HepG2 (cell line): Measurements from ENCODE around the gene ZFPL1. TPM values are rescaled to one million over a fixed set of nuclear protein-coding genes. Genes with fewer than 3 reads are reported as not detected.

Experiments used
- DR1 ChIP-seq: sonication (generic); formaldehyde crosslinking; IDR thresholded peaks from 2 replicates; pipeline ENCODE4 v1.8.0; 2021; ENCODE audit warnings: mild to moderate bottlenecking, missing genetic modification reagents, inconsistent platforms
- HOXD1 ChIP-seq: sonication (generic); formaldehyde crosslinking; IDR thresholded peaks from 2 replicates; pipeline ENCODE4 v1.5.0; 2020; ENCODE audit warnings: missing genetic modification reagents
- MEIS2 ChIP-seq: sonication (generic); formaldehyde crosslinking; IDR thresholded peaks from 2 replicates; pipeline ENCODE4 v1.9.0; 2021; ENCODE audit warnings: mild to moderate bottlenecking, missing genetic modification reagents
- RFX5 ChIP-seq: IDR thresholded peaks from 2 replicates; pipeline ENCODE4 v1.6.1; 2011; ENCODE audit warnings: low read depth, low read length, improper control_type of control experiment
- SALL1 ChIP-seq: sonication (generic); formaldehyde crosslinking; IDR thresholded peaks from 2 replicates; pipeline ENCODE4 v1.8.0; 2022; ENCODE audit warnings: mild to moderate bottlenecking, missing genetic modification reagents
- SMAD3 ChIP-seq: sonication (generic); formaldehyde crosslinking; IDR thresholded peaks from 2 replicates; pipeline ENCODE4 v1.4.0; 2020; ENCODE audit warnings: missing genetic modification reagents
- SNRNP70 ChIP-seq: fragments of 200-400 bp; formaldehyde crosslinking; IDR thresholded peaks from 2 replicates; pipeline ENCODE4 v1.6.1; 2017; ENCODE audit warnings: mild to moderate bottlenecking, low read depth, low read length, moderate library complexity
- SUZ12 ChIP-seq: fragments of 150-350 bp; IDR thresholded peaks from 2 replicates; pipeline ENCODE4 v1.6.1; 2014; ENCODE audit warnings: low read depth, low read length
- ZBTB20 ChIP-seq: sonication (generic); formaldehyde crosslinking; IDR thresholded peaks from 2 replicates; pipeline ENCODE4 v1.8.1; 2023; ENCODE audit warnings: missing genetic modification reagents, low read depth, mild to moderate bottlenecking, borderline replicate concordance
- ZNF333 ChIP-seq: sonication (generic); formaldehyde crosslinking; IDR thresholded peaks from 2 replicates; pipeline ENCODE4 v1.4.0; 2020; ENCODE audit warnings: mild to moderate bottlenecking, missing genetic modification reagents, borderline replicate concordance
- ZNF552 ChIP-seq: sonication (generic); formaldehyde crosslinking; IDR thresholded peaks from 2 replicates; pipeline ENCODE4 v1.9.0; 2022; ENCODE audit warnings: missing genetic modification reagents, mild to moderate bottlenecking, borderline replicate concordance
- ZNF674 ChIP-seq: sonication (generic); formaldehyde crosslinking; IDR thresholded peaks from 2 replicates; pipeline ENCODE4 v1.5.0; 2020; ENCODE audit warnings: low read depth, mild to moderate bottlenecking, missing genetic modification reagents
- ZNF678 ChIP-seq: sonication (generic); formaldehyde crosslinking; IDR thresholded peaks from 2 replicates; pipeline ENCODE4 v1.4.0; 2020; ENCODE audit warnings: mild to moderate bottlenecking, missing genetic modification reagents
- polyA plus RNA-seq, 8 experiments: library from polyadenylated mRNA; depleted of rRNA in 3 of 8; stranded (reverse) in 7 of 8; unstranded in 1 of 8; fragments of >200 nt; fragmentation: Illumina TruSeq in 4 of 8; extraction: Trizol in 4 of 8; gene quantifications; 2 replicates each; pipeline versions ENCODE4 v1.2.1 to v1.2.3, GENCODE V29; 2011 to 2016; ENCODE audit warnings: low read depth in 4 of 8, missing spikeins in 1 of 8, mixed read lengths in 1 of 8; ENCODE audit not compliant: insufficient read depth in 1 of 8
- total RNA-seq, 5 experiments: library from RNA; depleted of rRNA; stranded (reverse); fragments of >200 nt; fragmentation: Illumina TruSeq; extraction: Trizol; gene quantifications; 2 replicates each; pipeline ENCODE4 v1.2.3, GENCODE V29; 2016; ENCODE audit warnings: low read depth in 1 of 5
- TF ChIP-seq, protein P1 (sequence below), 2 experiments: sonication (generic) in 1 of 2; formaldehyde crosslinking in 1 of 2; IDR thresholded peaks; 2 replicates each; pipeline versions ENCODE4 v1.4.0 to v1.6.1; 2018 to 2020; ENCODE audit warnings: missing genetic modification reagents in 2 of 2, borderline replicate concordance in 1 of 2, low read depth in 1 of 2, mild to moderate bottlenecking in 1 of 2, missing biosample characterization in 1 of 2
- TF ChIP-seq, protein P2 (sequence below): sonication (generic); formaldehyde crosslinking; IDR thresholded peaks from 2 replicates; pipeline ENCODE4 v1.8.0; 2022; ENCODE audit warnings: mild to moderate bottlenecking, missing genetic modification reagents
- TF ChIP-seq, protein P3 (sequence below): sonication (generic); formaldehyde crosslinking; IDR thresholded peaks from 2 replicates; pipeline ENCODE4 v1.4.0; 2020; ENCODE audit warnings: missing genetic modification reagents
- TF ChIP-seq, protein P4 (sequence below): sonication (generic); formaldehyde crosslinking; IDR thresholded peaks from 2 replicates; pipeline ENCODE4 v1.8.1; 2023; ENCODE audit warnings: mild to moderate bottlenecking, moderate library complexity, missing genetic modification reagents
- TF ChIP-seq, protein P5 (sequence below): sonication (generic); formaldehyde crosslinking; IDR thresholded peaks from 2 replicates; pipeline ENCODE4 v1.4.0; 2020; ENCODE audit warnings: missing genetic modification reagents, borderline replicate concordance

Gene ZFPL1
- total and polyA plus RNA-seq, 2 of the 13 experiments (the other 11 are each of a cell fraction or from before 2014, with no cell fraction given): 32.2 to 56.0 TPM

DNA sequence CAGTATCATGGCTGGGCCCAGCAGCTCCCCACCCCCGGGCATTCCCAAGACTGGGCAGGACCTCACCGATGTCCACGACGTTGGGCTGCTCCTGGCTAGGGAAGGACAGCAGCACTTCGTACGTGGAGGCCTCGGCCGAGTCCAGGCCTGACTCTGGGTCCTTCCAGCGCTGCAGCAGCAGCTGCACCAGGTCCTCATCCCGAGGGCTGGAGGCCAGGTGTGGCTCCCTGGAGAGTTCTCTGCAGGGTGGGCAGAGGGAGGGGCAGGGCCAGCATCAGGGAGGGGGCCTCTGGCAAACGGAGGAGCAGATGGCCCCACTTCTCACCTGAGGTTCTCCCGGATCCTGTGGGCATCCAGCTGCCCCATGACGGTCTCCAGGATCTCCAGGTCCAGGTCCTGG lies 26.0 kb upstream of the ZFPL1 start (continued):
- TF ChIP-seq, protein P1, sequence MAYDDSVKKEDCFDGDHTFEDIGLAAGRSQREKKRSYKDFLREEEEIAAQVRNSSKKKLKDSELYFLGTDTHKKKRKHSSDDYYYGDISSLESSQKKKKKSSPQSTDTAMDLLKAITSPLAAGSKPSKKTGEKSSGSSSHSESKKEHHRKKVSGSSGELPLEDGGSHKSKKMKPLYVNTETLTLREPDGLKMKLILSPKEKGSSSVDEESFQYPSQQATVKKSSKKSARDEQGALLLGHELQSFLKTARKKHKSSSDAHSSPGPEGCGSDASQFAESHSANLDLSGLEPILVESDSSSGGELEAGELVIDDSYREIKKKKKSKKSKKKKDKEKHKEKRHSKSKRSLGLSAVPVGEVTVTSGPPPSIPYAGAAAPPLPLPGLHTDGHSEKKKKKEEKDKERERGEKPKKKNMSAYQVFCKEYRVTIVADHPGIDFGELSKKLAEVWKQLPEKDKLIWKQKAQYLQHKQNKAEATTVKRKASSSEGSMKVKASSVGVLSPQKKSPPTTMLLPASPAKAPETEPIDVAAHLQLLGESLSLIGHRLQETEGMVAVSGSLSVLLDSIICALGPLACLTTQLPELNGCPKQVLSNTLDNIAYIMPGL (CRISPR knock-in tag; IDR thresholded peaks at IDR 0.05; ENCODE audit: borderline replicate concordance in 1 of 2, low read depth in 1 of 2): no peak
- TF ChIP-seq, protein P2, sequence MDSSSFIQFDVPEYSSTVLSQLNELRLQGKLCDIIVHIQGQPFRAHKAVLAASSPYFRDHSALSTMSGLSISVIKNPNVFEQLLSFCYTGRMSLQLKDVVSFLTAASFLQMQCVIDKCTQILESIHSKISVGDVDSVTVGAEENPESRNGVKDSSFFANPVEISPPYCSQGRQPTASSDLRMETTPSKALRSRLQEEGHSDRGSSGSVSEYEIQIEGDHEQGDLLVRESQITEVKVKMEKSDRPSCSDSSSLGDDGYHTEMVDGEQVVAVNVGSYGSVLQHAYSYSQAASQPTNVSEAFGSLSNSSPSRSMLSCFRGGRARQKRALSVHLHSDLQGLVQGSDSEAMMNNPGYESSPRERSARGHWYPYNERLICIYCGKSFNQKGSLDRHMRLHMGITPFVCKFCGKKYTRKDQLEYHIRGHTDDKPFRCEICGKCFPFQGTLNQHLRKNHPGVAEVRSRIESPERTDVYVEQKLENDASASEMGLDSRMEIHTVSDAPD (CRISPR knock-in tag): no peak
- TF ChIP-seq RFX5: no peak
- no peak for TF ChIP-seq SMAD3 (CRISPR knock-in tag)
- TF ChIP-seq ZBTB20 (CRISPR knock-in tag): no peak
- TF ChIP-seq SUZ12: no peak
- TF ChIP-seq SNRNP70: no peak
- TF ChIP-seq, protein P3, sequence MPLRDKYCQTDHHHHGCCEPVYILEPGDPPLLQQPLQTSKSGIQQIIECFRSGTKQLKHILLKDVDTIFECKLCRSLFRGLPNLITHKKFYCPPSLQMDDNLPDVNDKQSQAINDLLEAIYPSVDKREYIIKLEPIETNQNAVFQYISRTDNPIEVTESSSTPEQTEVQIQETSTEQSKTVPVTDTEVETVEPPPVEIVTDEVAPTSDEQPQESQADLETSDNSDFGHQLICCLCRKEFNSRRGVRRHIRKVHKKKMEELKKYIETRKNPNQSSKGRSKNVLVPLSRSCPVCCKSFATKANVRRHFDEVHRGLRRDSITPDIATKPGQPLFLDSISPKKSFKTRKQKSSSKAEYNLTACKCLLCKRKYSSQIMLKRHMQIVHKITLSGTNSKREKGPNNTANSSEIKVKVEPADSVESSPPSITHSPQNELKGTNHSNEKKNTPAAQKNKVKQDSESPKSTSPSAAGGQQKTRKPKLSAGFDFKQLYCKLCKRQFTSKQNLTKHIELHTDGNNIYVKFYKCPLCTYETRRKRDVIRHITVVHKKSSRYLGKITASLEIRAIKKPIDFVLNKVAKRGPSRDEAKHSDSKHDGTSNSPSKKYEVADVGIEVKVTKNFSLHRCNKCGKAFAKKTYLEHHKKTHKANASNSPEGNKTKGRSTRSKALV: no peak
- TF ChIP-seq MEIS2 (CRISPR knock-in tag): peak; percentile 50; the same call in 1 of the 2 replicates
- no peak for TF ChIP-seq HOXD1 (CRISPR knock-in tag)
- no peak for TF ChIP-seq DR1
- no peak for TF ChIP-seq ZNF552
- TF ChIP-seq ZNF333 (CRISPR knock-in tag): peak; percentile 28; the same call in 1 of the 2 replicates
- TF ChIP-seq, protein P4, sequence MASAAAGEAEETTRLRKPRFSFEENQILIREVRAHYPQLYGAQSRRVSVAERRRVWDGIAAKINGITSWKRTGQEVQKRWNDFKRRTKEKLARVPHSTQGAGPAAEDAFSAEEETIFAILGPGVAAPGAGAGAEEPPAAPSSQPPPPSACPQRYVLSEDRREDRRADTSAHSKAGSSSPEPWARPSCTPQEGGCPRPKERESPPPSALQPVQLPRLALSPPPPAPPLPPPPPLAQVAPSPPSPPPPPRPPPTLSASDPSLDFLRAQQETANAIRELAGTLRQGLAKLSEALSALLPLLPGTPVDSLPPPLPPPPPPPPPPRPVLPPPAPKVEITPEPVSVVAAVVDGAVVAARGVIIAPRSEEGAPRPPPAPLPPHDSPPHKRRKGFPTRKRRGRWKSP: no peak
- TF ChIP-seq, protein P5, sequence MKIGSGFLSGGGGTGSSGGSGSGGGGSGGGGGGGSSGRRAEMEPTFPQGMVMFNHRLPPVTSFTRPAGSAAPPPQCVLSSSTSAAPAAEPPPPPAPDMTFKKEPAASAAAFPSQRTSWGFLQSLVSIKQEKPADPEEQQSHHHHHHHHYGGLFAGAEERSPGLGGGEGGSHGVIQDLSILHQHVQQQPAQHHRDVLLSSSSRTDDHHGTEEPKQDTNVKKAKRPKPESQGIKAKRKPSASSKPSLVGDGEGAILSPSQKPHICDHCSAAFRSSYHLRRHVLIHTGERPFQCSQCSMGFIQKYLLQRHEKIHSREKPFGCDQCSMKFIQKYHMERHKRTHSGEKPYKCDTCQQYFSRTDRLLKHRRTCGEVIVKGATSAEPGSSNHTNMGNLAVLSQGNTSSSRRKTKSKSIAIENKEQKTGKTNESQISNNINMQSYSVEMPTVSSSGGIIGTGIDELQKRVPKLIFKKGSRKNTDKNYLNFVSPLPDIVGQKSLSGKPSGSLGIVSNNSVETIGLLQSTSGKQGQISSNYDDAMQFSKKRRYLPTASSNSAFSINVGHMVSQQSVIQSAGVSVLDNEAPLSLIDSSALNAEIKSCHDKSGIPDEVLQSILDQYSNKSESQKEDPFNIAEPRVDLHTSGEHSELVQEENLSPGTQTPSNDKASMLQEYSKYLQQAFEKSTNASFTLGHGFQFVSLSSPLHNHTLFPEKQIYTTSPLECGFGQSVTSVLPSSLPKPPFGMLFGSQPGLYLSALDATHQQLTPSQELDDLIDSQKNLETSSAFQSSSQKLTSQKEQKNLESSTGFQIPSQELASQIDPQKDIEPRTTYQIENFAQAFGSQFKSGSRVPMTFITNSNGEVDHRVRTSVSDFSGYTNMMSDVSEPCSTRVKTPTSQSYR: no peak
- peak; percentile 31; the same call in 1 of the 2 replicates for TF ChIP-seq SALL1
- TF ChIP-seq ZNF678 (CRISPR knock-in tag): no peak
- no peak for TF ChIP-seq ZNF674 (CRISPR knock-in tag)
